Measurements from ENCODE around the gene BCKDHB.

The BCKDHB gene

GRCh38 chr6:80163754-80164187, 57.3 kb downstream of the BCKDHB start:
- H3K36me3 ChIP-seq (ENCODE audit: control insufficient read depth, insufficient read depth, low read length) = no peaks in the 10 kb centered on the region
- no peaks in the 10 kb centered on the region for H3K27me3 ChIP-seq (replicated peaks; ENCODE audit: control insufficient read depth, insufficient read depth, low read length)
- TF ChIP-seq CTCF (IDR thresholded peaks at IDR 0.05; ENCODE audit: insufficient read depth, low read length, poor library complexity, severe bottlenecking) = no peak
- H3K4me3 ChIP-seq (replicated peaks; ENCODE audit: low read depth, low read length) = no peak overlapping the region
- DNase-seq (ENCODE audit: extremely low read depth, insufficient read length) = peak; percentile 45

- peak; percentile 23 for DNase-seq (ENCODE audit: extremely low read depth, insufficient read length)
- TF ChIP-seq CTCF (IDR thresholded peaks at IDR 0.05; ENCODE audit: insufficient read depth, low read length, poor library complexity, severe bottlenecking) = no peak
- Histone ChIP-seq H3K27me3 (replicated peaks; ENCODE audit: control insufficient read depth, insufficient read depth, low read length) (no peaks in the 10 kb centered on the region), H3K4me3 (replicated peaks; ENCODE audit: low read depth, low read length) (no peak overlapping the region), H3K36me3 (ENCODE audit: control insufficient read depth, insufficient read depth, low read length) (no peaks in the 10 kb centered on the region)
These were observed 58.7 kb downstream of the BCKDHB start for GRCh38 chr6:80165143-80165542.

- Histone ChIP-seq H3K36me3 (ENCODE audit: control insufficient read depth, insufficient read depth, low read length) (no peaks in the 10 kb centered on the region), H3K4me3 (replicated peaks; ENCODE audit: low read depth, low read length) (no peak overlapping the region), H3K27me3 (replicated peaks; ENCODE audit: control insufficient read depth, insufficient read depth, low read length) (no peaks in the 10 kb centered on the region)
- no peak for TF ChIP-seq CTCF (IDR thresholded peaks at IDR 0.05; ENCODE audit: insufficient read depth, low read length, poor library complexity, severe bottlenecking)
- DNase-seq (ENCODE audit: extremely low read depth, insufficient read length) = no peak
These were observed 59.3 kb downstream of the BCKDHB start for GRCh38 chr6:80165819-80166218.

DNA sequence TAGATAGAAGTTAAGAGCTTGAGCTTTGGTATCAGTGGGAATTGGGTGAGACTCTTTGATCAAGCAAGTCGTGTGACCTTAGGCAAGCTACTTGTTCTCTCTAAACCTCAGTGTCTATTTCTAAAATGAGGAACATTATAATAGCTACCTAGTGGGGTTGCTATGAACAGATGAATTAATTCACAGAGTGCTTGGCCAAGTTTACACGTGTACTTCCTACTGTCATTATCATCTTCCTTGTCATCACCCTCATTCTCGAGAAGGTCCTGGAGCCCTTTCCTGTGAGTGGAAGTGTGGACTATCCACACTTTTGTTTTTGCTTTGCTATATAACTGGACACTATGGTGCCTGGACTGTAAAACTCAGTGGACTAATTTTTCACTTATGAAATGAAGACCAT, 64.0 kb downstream of the BCKDHB start:
- no peak for TF ChIP-seq CTCF (IDR thresholded peaks at IDR 0.05; ENCODE audit: insufficient read depth, low read length, poor library complexity, severe bottlenecking)
- H3K27me3 ChIP-seq (replicated peaks; ENCODE audit: control insufficient read depth, insufficient read depth, low read length) = no peaks in the 10 kb centered on the region
- H3K4me3 ChIP-seq (replicated peaks; ENCODE audit: low read depth, low read length) = no peak overlapping the region
- DNase-seq (ENCODE audit: extremely low read depth, insufficient read length) = no peak
- H3K36me3 ChIP-seq (ENCODE audit: control insufficient read depth, insufficient read depth, low read length) = no peaks in the 10 kb centered on the region

DNA sequence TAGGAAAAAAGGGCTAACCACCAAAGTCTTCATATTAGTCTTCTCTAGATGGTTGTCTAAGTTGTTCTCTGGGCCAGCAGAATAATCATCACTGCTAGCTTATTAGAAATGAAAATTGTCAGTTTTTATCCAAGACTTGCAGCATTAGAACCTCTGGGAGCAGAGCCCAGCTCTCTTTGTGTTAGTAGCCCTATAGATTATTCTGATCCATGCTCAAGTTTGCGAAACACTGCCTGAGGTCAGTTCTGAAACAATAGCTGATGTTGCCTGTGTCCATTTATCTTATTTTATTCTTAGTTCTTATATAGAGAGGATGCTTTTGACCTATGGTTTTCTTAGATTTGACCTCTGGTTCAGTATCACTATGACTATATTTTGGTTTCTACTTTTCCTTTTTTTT, 66.9 kb downstream of the BCKDHB start:
- no peak for DNase-seq (ENCODE audit: extremely low read depth, insufficient read length)
- no peaks in the 10 kb centered on the region for H3K27me3 ChIP-seq (replicated peaks; ENCODE audit: control insufficient read depth, insufficient read depth, low read length)
- no peak for TF ChIP-seq CTCF (IDR thresholded peaks at IDR 0.05; ENCODE audit: insufficient read depth, low read length, poor library complexity, severe bottlenecking)
- no peaks in the 10 kb centered on the region for H3K36me3 ChIP-seq (ENCODE audit: control insufficient read depth, insufficient read depth, low read length)
- no peak overlapping the region for H3K4me3 ChIP-seq (replicated peaks; ENCODE audit: low read depth, low read length)

GRCh38 chr6:80174900-80175572, 68.6 kb downstream of the BCKDHB start:
- Histone ChIP-seq H3K4me3 (replicated peaks; ENCODE audit: low read depth, low read length) (no peak overlapping the region), H3K27me3 (replicated peaks; ENCODE audit: control insufficient read depth, insufficient read depth, low read length) (no peaks in the 10 kb centered on the region), H3K36me3 (ENCODE audit: control insufficient read depth, insufficient read depth, low read length) (no peaks in the 10 kb centered on the region)
- TF ChIP-seq CTCF (IDR thresholded peaks at IDR 0.05; ENCODE audit: insufficient read depth, low read length, poor library complexity, severe bottlenecking) = no peak
- no peak for DNase-seq (ENCODE audit: extremely low read depth, insufficient read length)

Data from GM06990 (cell line).